Neuronal stem cell (in vitro differentiated cells): ENCODE data around the gene RNF7.
A peak's percentile ranks its signal among the peaks of the same experiment; 100 is the strongest.

Source experiments
- DNase-seq: peaks from one replicate; pipeline ENCODE4 v3.0.0-alpha.2; 2013; ENCODE audit warnings: low spot score
- H2AFZ ChIP-seq: one replicate; pipeline ENCODE4 v1.6.1; 2013; ENCODE audit warnings: mild to moderate bottlenecking, low read length, inconsistent platforms
- H2AK5ac ChIP-seq: 2 replicates; pipeline ENCODE4 v1.6.1; 2013; ENCODE audit warnings: low read depth, mild to moderate bottlenecking, inconsistent platforms, low read length, moderate library complexity, mixed read lengths
- H2BK120ac ChIP-seq: 2 replicates; pipeline ENCODE4 v1.6.1; 2013; ENCODE audit warnings: low read depth, mild to moderate bottlenecking, inconsistent platforms, low read length, moderate library complexity, mixed read lengths
- H2BK12ac ChIP-seq: one replicate; pipeline ENCODE4 v1.6.1; 2013; ENCODE audit warnings: low read length, inconsistent platforms
- H2BK15ac ChIP-seq: 2 replicates; pipeline ENCODE4 v1.6.1; 2013; ENCODE audit warnings: mild to moderate bottlenecking, low read length, inconsistent platforms, mixed read lengths
- H2BK5ac ChIP-seq: one replicate; pipeline ENCODE4 v1.6.1; 2013; ENCODE audit warnings: inconsistent platforms, mild to moderate bottlenecking, low read length, moderate library complexity
- H3K14ac ChIP-seq: one replicate; pipeline ENCODE4 v1.6.1; 2013; ENCODE audit warnings: low read length, inconsistent platforms
- H3K18ac ChIP-seq: 2 replicates; pipeline ENCODE4 v1.6.1; 2013; ENCODE audit warnings: low read length, inconsistent platforms
- H3K23ac ChIP-seq: 2 replicates; pipeline ENCODE4 v1.6.1; 2013; ENCODE audit warnings: low read depth, mild to moderate bottlenecking, mixed read lengths, low read length, inconsistent platforms; ENCODE audit not compliant: poor library complexity
- H3K27ac ChIP-seq: replicated peaks from 3 replicates; pipeline ENCODE4 v1.5.1; 2013; ENCODE audit warnings: low read length, inconsistent platforms
- H3K27me3 ChIP-seq, 3 experiments: 2 replicates each; pipeline ENCODE4 v1.6.1; 2013; ENCODE audit warnings: low read length in 3 of 3, mild to moderate bottlenecking in 2 of 3, inconsistent platforms in 1 of 3, low read depth in 1 of 3, mixed read lengths in 1 of 3, moderate library complexity in 1 of 3; ENCODE audit not compliant: control insufficient read depth in 3 of 3, insufficient read depth in 3 of 3
- H3K36me3 ChIP-seq, 2 donors: replicated peaks in 1 of 2; 2 replicates each; pipeline ENCODE4 v1.6.1; 2013; ENCODE audit warnings: low read length in 2 of 2; ENCODE audit not compliant: control insufficient read depth in 2 of 2, insufficient read depth in 2 of 2
- H3K4ac ChIP-seq: 2 replicates; pipeline ENCODE4 v1.6.1; 2013; ENCODE audit warnings: inconsistent platforms, mild to moderate bottlenecking, low read length, moderate library complexity
- H3K4me1 ChIP-seq, 2 donors: 1 replicate in 1 of 2; 2 replicates in 1 of 2; pipeline ENCODE4 v1.6.1; 2013; ENCODE audit warnings: low read length in 2 of 2, low read depth in 1 of 2; ENCODE audit not compliant: control insufficient read depth in 2 of 2, insufficient read depth in 1 of 2
- H3K4me2 ChIP-seq: one replicate; pipeline ENCODE4 v1.6.1; 2013; ENCODE audit warnings: mild to moderate bottlenecking, low read length, inconsistent platforms; ENCODE audit not compliant: insufficient read depth, poor library complexity, severe bottlenecking
- H3K4me3 ChIP-seq, 2 donors: 2 replicates each; pipeline ENCODE4 v1.5.1; 2013; ENCODE audit warnings: low read length in 2 of 2, mild to moderate bottlenecking in 2 of 2, inconsistent platforms in 1 of 2, moderate library complexity in 1 of 2
- H3K79me1 ChIP-seq: one replicate; pipeline ENCODE4 v1.6.1; 2013; ENCODE audit warnings: low read depth, mild to moderate bottlenecking, inconsistent platforms, low read length, moderate library complexity
- H3K9ac ChIP-seq: one replicate; pipeline ENCODE4 v1.6.1; 2013; ENCODE audit warnings: mild to moderate bottlenecking, low read depth, low read length, inconsistent platforms; ENCODE audit not compliant: poor library complexity
- H3K9me3 ChIP-seq, 2 donors: replicated peaks in 1 of 2; 2 replicates each; pipeline versions ENCODE3 to v1.6.1; 2013; ENCODE audit warnings: low read length in 2 of 2, mild to moderate bottlenecking in 2 of 2, inconsistent platforms in 1 of 2, low read depth in 1 of 2, mixed read lengths in 1 of 2, moderate library complexity in 1 of 2; ENCODE audit not compliant: control insufficient read depth in 2 of 2, insufficient read depth in 1 of 2
- H4K8ac ChIP-seq: one replicate; pipeline ENCODE4 v1.6.1; 2013; ENCODE audit warnings: low read depth, mild to moderate bottlenecking, inconsistent platforms, low read length, moderate library complexity
- H4K91ac ChIP-seq: one replicate; pipeline ENCODE4 v1.6.1; 2013; ENCODE audit warnings: low read length, low read depth, mild to moderate bottlenecking, inconsistent platforms; ENCODE audit not compliant: poor library complexity
- WGBS, 2 donors: extraction: QIAGEN DNeasy Blood & Tissue Kit; methylation state at CpG; one replicate each; pipeline ENCODE4 v1.1.7; 2013; ENCODE audit warnings: missing lambda C conversion rate in 2 of 2, mixed read lengths in 1 of 2; ENCODE audit not compliant: insufficient read length in 2 of 2, insufficient replicate concordance in 1 of 2; ENCODE audit errors: extremely low coverage in 2 of 2; 5-methylcytosine and 5-hydroxymethylcytosine counted together

Gene RNF7

GRCh38 chr3:141764986-141765385 lies 26.9 kb downstream of the RNF7 start:
- H3K27ac ChIP-seq, result no peak overlapping the region
- no peak overlapping the region for H2BK12ac ChIP-seq
- no peaks in the 10 kb centered on the region for H3K79me1 ChIP-seq
- H3K23ac ChIP-seq, result no peak overlapping the region
- WGBS, 2 donors, result no CpG with 5 or more reads among the region's 2 CpGs
- H4K8ac ChIP-seq, result no peak overlapping the region
- no peaks in the 10 kb centered on the region for H3K9me3 ChIP-seq
- no peak overlapping the region for H4K91ac ChIP-seq
- H2AFZ ChIP-seq, result no peak overlapping the region
- no peak overlapping the region for H2BK5ac ChIP-seq
- H3K9ac ChIP-seq, result no peak overlapping the region
- peaks cover 7 to 9% of the 10 kb centered on the region in 2 donors for H3K4me1 ChIP-seq
- H3K4ac ChIP-seq, result no peak overlapping the region
- H3K14ac ChIP-seq, result no peak overlapping the region
- no peak for DNase-seq
- H3K27me3 ChIP-seq, result no peaks in the 10 kb centered on the region
- no peak overlapping the region for H2AK5ac ChIP-seq
- no peak overlapping the region for H2BK120ac ChIP-seq
- no peak overlapping the region for H2BK15ac ChIP-seq
- no peaks in the 10 kb centered on the region for H3K36me3 ChIP-seq
- no peak overlapping the region for H3K4me2 ChIP-seq
- H3K4me3 ChIP-seq, result no peak overlapping the region
- no peak overlapping the region for H3K18ac ChIP-seq

GRCh38 chr3:141767066-141767465 lies 29.0 kb downstream of the RNF7 start:
- no peak overlapping the region for H3K23ac ChIP-seq
- H3K27me3 ChIP-seq, result no peaks in the 10 kb centered on the region

GRCh38 chr3:141769221-141769894 lies 31.3 kb downstream of the RNF7 start:
- WGBS, 2 donors, result no CpG with 5 or more reads among the region's 6 CpGs
- Histone ChIP-seq H3K4ac (no peak overlapping the region), H3K14ac (no peak overlapping the region), H2BK15ac (no peak overlapping the region), H3K4me3 (no peak overlapping the region), H3K4me1 (peaks cover 7 to 9% of the 10 kb centered on the region in 2 donors), H4K91ac (no peak overlapping the region), H3K36me3 (no peaks in the 10 kb centered on the region), H2AK5ac (no peak overlapping the region), H3K23ac (no peak overlapping the region), H3K27ac (no peak overlapping the region), H3K79me1 (no peaks in the 10 kb centered on the region), H4K8ac (no peak overlapping the region), H3K9ac (no peak overlapping the region), H3K18ac (no peak overlapping the region), H2BK12ac (no peak overlapping the region), H3K27me3 (no peaks in the 10 kb centered on the region), H3K9me3 (no peaks in the 10 kb centered on the region), H3K4me2 (no peak overlapping the region), H2AFZ (peak overlapping the region; percentile 79), H2BK120ac (no peak overlapping the region), H2BK5ac (no peak overlapping the region)
- DNase-seq, result no peak

More at GRCh38 chr3:141767066-141767465, 29.0 kb downstream of the RNF7 start:
- Histone ChIP-seq H2AK5ac (no peak overlapping the region), H3K4me1 (peaks cover 7 to 9% of the 10 kb centered on the region in 2 donors), H2BK5ac (no peak overlapping the region), H4K8ac (no peak overlapping the region), H3K9me3 (no peaks in the 10 kb centered on the region), H3K18ac (no peak overlapping the region), H2BK15ac (no peak overlapping the region), H3K27ac (no peak overlapping the region), H3K9ac (no peak overlapping the region), H3K4me2 (no peak overlapping the region), H2AFZ (no peak overlapping the region), H3K4ac (no peak overlapping the region), H3K79me1 (no peaks in the 10 kb centered on the region), H2BK120ac (no peak overlapping the region), H3K36me3 (no peaks in the 10 kb centered on the region), H2BK12ac (no peak overlapping the region), H3K4me3 (no peak overlapping the region), H3K14ac (no peak overlapping the region), H4K91ac (no peak overlapping the region)
- no CpG with 5 or more reads among the region's 2 CpGs for WGBS, 2 donors
- no peak for DNase-seq

- Histone ChIP-seq H3K4ac (no peak overlapping the region), H2AK5ac (no peak overlapping the region), H3K14ac (no peak overlapping the region), H3K79me1 (no peaks in the 10 kb centered on the region), H2BK15ac (no peak overlapping the region), H3K18ac (no peak overlapping the region), H2BK12ac (no peak overlapping the region), H3K4me1 (peaks cover 9% of the 10 kb centered on the region in 2 donors), H3K4me3 (no peak overlapping the region), H2BK120ac (no peak overlapping the region), H3K27me3 (no peaks in the 10 kb centered on the region), H3K4me2 (no peak overlapping the region), H3K27ac (no peak overlapping the region), H4K91ac (no peak overlapping the region), H4K8ac (no peak overlapping the region), H3K23ac (no peak overlapping the region), H2AFZ (no peak overlapping the region), H2BK5ac (no peak overlapping the region), H3K9me3 (no peaks in the 10 kb centered on the region), H3K9ac (no peak overlapping the region), H3K36me3 (no peaks in the 10 kb centered on the region)
- WGBS, 2 donors, result no CpG with 5 or more reads among the region's 6 CpGs
- DNase-seq, result no peak
Measured at GRCh38 chr3:141773676-141774075, 35.6 kb downstream of the RNF7 start.
